ENCODE measurements around the gene MKRN2.

Gene MKRN2

DNA sequence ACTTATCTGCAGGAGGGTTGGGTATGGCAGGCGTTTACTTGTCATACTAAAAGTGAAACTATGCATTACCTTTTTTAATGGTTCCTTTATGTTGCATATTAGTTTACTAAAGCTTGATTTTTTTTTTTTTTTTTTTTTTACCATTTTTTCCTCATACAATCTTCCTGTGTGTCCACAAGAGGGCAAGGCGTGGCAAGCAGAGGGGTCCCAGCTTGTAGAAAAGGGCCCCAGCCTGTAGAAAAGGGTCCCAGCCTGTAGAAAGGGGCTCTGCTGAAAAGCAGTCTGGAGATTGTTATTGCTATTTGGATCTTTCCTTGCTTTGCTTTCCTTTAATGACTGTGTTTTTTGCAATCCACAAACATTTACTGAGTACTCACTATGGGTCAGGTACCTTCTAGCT is 21.9 kb downstream of the MKRN2 start:
- H3K4me3 ChIP-seq (ENCODE audit: low read length) = no peak overlapping the region
- DNase-seq (ENCODE audit: low read depth) = no peak
- TF ChIP-seq, protein P1, sequence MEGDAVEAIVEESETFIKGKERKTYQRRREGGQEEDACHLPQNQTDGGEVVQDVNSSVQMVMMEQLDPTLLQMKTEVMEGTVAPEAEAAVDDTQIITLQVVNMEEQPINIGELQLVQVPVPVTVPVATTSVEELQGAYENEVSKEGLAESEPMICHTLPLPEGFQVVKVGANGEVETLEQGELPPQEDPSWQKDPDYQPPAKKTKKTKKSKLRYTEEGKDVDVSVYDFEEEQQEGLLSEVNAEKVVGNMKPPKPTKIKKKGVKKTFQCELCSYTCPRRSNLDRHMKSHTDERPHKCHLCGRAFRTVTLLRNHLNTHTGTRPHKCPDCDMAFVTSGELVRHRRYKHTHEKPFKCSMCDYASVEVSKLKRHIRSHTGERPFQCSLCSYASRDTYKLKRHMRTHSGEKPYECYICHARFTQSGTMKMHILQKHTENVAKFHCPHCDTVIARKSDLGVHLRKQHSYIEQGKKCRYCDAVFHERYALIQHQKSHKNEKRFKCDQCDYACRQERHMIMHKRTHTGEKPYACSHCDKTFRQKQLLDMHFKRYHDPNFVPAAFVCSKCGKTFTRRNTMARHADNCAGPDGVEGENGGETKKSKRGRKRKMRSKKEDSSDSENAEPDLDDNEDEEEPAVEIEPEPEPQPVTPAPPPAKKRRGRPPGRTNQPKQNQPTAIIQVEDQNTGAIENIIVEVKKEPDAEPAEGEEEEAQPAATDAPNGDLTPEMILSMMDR (conservative IDR thresholded peaks at IDR 0.05; ENCODE audit: low read length) = peak; percentile 38

DNA sequence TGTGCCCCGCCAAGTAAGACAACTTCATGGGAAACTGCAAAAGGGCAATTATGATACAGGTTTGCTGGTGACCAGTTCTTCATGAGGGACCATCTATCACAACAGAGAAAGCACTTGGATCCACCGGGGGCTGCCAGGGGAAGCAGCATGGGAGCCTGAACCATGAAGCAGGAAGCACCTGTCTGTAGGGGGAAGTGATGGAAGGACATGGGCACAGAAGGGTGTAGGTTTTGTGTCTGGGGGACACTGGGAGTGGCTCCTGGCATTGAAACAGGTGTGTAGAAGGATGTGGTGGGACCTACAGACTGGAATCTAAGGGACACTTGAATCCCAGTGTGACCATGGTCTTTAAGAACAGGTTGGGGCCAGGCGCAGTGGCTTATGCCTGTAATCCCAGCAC is 22.6 kb downstream of the MKRN2 start:
- TF ChIP-seq, protein P1 (conservative IDR thresholded peaks at IDR 0.05; ENCODE audit: low read length) = no peak
- no peak for DNase-seq (ENCODE audit: low read depth)
- no peak overlapping the region for H3K4me3 ChIP-seq (ENCODE audit: low read length)

DNA sequence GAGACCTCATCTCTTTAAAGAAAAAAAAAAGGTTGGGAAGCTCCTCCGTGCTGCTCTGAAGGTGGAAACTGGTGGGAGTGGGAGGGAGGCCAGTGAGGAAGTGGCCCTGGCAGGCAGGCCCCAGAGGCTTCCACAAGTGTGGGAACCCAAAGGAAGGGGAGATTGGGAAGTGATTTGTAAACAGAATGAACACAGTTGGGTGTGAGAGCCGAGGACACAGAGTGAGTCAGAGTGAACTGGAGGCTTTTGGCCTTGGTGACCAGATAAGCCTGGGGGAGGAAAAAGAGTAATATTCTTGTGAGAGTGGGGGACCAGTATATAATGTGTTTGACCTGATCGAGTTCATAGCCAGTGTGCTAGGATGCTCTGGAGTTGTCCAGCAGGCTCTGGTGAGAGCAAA is 23.0 kb downstream of the MKRN2 start:
- TF ChIP-seq, protein P1 (conservative IDR thresholded peaks at IDR 0.05; ENCODE audit: low read length) = no peak
- H3K4me3 ChIP-seq (ENCODE audit: low read length) = no peak overlapping the region
- peak; percentile 40 for DNase-seq (ENCODE audit: low read depth)

DNA sequence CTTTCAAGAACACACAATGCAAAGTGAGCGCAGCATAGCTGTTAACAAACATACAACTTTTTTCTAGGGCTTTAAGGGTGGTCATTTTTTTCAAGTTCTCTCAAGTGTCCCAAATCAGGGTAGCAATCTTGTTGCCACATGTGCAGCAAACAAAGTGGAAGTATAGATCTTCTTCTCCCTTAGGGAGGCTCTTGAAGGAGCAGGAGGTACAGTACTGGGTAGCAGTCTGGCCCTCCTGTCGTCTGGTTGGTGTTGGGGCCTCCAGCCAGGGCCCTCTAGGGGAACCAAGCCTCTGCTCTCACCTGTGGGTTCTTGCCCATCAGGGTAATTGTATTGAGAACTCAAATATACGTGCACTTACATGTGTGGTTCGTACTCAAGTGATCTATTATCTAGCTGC is 25.8 kb downstream of the MKRN2 start:
- no peak for DNase-seq (ENCODE audit: low read depth)
- TF ChIP-seq, protein P1 (conservative IDR thresholded peaks at IDR 0.05; ENCODE audit: low read length) = no peak
- no peak overlapping the region for H3K4me3 ChIP-seq (ENCODE audit: low read length)

DNA sequence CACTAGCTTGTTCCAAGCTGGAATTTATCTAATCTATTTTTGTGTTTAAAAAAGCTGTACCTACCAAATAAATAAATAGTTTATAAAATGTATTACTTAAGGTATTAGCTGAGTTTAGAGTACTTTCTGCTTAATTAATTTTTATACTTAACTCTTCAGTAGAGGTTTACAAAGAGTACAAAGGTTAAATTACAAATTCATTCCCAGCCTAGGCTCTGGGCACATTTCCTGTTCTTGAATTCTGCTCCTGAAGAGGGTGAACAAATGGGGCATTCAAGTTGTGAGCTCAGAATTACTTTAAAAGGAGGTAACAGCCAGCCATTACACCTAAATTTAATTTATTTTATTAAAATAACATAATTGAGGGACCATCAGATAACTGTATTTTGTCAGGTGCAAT is 26.4 kb downstream of the MKRN2 start:
- no peak for DNase-seq (ENCODE audit: low read depth)
- no peak overlapping the region for H3K4me3 ChIP-seq (ENCODE audit: low read length)
- TF ChIP-seq, protein P1 (conservative IDR thresholded peaks at IDR 0.05; ENCODE audit: low read length) = no peak

DNA sequence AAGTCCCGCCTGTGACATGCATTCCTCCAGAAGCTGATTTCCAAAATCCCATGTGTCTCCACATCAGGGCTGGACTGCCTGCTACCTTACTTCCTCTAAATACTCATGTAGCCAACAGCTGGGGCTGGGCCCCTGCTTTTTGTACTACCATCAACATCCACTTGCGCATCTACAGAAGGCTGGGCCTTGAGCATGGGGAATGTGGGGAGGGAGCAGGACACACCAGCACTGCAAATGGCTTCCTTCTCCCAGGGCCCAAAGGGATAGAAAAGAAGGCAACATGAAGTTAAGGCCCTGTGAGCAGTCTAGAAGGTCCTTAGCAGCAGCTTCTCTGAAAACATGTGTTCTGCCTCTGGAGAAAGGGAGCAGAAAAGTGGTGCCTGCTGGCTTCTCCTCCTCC is 27.2 kb downstream of the MKRN2 start:
- H3K4me3 ChIP-seq (ENCODE audit: low read length) = no peak overlapping the region
- no peak for DNase-seq (ENCODE audit: low read depth)
- TF ChIP-seq, protein P1 (conservative IDR thresholded peaks at IDR 0.05; ENCODE audit: low read length) = no peak

DNA sequence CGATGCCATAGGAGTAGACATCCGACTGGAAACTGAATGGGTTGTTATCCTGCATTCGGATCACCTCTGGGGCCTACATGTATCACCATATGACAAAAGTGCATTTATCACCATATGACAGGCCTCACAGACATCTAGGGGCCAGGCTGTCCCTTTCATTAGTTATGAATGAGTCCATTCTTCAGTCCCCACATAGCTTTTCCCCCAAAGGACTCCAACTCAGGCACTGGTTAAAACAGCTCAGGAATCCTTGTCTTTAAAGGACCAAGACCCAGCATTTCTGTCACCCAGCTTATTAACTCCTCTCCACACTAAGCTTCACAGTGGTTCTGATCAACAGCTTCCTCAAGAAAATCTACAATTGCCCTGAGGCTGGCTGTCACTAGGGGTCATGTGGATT is 28.3 kb downstream of the MKRN2 start:
- DNase-seq (ENCODE audit: low read depth) = no peak
- no peak overlapping the region for H3K4me3 ChIP-seq (ENCODE audit: low read length)
- TF ChIP-seq, protein P1 (conservative IDR thresholded peaks at IDR 0.05; ENCODE audit: low read length) = no peak
